Muscle layer of colon (tissue), 2 donors: ENCODE data around the gene CSNK1E.
"Not testable (repeated sequence)": the region's sequence is repeated elsewhere in the genome, so short reads cannot be mapped to it uniquely, and the experiment has no call there.

Source experiments
- H3K27ac ChIP-seq: one replicate; pipeline ENCODE4 v1.7.0; 2013; ENCODE audit warnings: low read depth, mild to moderate bottlenecking, low read length, moderate library complexity
- H3K27me3 ChIP-seq, 2 donors: one replicate each; pipeline ENCODE4 v1.7.0; 2013; ENCODE audit warnings: low read length in 2 of 2, mild to moderate bottlenecking in 2 of 2; ENCODE audit not compliant: insufficient read depth in 2 of 2, control insufficient read depth in 1 of 2
- H3K36me3 ChIP-seq: one replicate; pipeline ENCODE4 v1.7.0; 2013; ENCODE audit warnings: mild to moderate bottlenecking, low read length; ENCODE audit not compliant: insufficient read depth
- H3K4me1 ChIP-seq: one replicate; pipeline ENCODE4 v1.7.0; 2013; ENCODE audit warnings: mild to moderate bottlenecking, low read length; ENCODE audit not compliant: insufficient read depth
- H3K4me3 ChIP-seq, 2 donors: one replicate each; pipeline ENCODE4 v1.7.0; 2013; ENCODE audit warnings: low read length in 2 of 2, low read depth in 1 of 2, mild to moderate bottlenecking in 1 of 2, moderate library complexity in 1 of 2
- H3K9ac ChIP-seq: one replicate; pipeline ENCODE4 v1.7.0; 2013; ENCODE audit warnings: low read length
- H3K9me3 ChIP-seq: one replicate; pipeline ENCODE4 v1.7.0; 2013; ENCODE audit warnings: mild to moderate bottlenecking, low read length
- donor health status: abdominal sarcoma.
- donor health status: Adenocarcinoma of cecum.

CSNK1E gene

DNA sequence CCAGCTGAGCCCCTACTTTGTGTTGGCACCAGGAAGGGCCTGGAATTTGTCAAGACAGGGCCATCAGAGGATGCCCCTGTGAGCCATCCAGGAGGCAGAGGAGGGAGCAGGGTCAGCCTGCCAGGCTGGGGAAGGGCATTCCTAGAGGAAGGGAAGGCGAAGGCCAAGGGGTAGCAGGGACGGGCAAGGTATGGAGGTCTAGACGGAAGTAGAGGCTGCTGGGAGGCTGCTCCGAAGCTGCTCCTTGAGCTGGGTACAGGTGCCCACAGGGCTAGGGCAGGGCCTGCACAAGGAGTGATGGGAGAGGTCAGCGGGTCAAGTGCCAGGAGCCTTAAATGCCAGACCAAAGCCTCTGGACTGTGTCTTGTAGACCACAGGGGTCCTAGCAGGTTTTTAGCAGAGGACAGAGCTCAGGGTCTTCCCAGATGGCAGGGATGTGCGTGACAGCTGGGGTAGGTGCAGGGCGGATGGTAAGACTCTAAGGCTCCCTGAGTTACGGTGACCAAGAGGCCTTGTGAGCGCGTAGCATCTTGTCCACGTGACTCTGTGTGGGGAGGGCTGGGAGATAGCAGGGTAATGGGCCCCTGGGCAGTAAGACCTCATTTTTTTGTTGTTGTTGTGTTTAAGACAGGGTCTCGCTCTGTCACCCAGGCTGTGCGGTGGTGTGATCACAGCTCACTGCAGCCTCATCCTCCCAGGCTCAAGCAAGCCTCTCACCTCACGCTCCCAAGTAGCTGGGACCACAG is 31.7 kb upstream of the CSNK1E start:
- no peak overlapping the region for H3K27ac ChIP-seq

DNA sequence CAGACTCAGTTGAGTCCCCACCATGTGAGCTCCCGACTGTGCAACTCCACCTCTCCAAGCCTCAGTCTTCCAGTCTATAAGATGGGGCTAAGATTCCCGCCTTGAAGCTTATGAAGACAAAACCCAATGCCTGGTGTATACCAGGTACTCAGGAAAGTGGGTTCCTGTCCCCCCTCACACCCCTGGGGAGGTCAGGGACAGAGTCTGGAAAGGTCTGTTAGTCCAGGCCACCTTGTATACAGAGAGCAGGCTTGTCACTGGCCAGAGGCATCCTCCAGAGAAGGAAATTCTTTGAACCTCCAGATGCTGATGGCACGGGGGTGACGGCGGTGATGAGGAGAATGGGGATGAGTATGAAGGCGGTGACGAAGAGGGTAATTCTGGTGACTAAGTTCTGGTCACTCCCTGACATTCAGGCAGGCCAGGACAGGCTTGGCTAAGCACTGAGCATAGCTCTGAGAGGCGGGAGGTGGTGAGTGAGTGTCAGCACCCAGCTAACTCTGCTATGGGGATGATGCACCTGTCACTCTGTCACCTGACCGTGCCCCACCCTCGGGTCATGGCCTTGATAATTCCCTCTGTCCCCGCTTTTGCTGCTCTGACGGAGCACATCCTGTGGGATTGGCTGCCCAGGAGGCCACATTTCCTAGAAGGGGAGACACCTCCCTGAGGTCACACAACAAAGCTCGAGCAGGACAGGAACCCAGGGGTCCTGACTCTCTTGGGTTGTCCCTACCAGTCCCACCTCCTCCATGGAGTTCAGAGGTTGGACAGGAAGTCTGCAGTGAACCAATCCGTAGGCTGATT is 30.9 kb upstream of the CSNK1E start:
- Histone ChIP-seq H3K9ac (no peak overlapping the region), H3K4me3 (no peak overlapping the region), H3K4me1 (no peaks in the 10 kb centered on the region), H3K36me3 (no peaks in the 10 kb centered on the region), H3K27me3 (no peaks in the 10 kb centered on the region), H3K9me3 (no peaks in the 10 kb centered on the region), H3K27ac (no peak overlapping the region)

More for the DNA sequence above, 31.7 kb upstream of the CSNK1E start:
- no peaks in the 10 kb centered on the region for H3K4me1 ChIP-seq
- no peaks in the 10 kb centered on the region for H3K27me3 ChIP-seq
- no peaks in the 10 kb centered on the region for H3K9me3 ChIP-seq
- no peaks in the 10 kb centered on the region for H3K36me3 ChIP-seq
- H3K4me3 ChIP-seq, result no peak overlapping the region
- no peak overlapping the region for H3K9ac ChIP-seq

DNA sequence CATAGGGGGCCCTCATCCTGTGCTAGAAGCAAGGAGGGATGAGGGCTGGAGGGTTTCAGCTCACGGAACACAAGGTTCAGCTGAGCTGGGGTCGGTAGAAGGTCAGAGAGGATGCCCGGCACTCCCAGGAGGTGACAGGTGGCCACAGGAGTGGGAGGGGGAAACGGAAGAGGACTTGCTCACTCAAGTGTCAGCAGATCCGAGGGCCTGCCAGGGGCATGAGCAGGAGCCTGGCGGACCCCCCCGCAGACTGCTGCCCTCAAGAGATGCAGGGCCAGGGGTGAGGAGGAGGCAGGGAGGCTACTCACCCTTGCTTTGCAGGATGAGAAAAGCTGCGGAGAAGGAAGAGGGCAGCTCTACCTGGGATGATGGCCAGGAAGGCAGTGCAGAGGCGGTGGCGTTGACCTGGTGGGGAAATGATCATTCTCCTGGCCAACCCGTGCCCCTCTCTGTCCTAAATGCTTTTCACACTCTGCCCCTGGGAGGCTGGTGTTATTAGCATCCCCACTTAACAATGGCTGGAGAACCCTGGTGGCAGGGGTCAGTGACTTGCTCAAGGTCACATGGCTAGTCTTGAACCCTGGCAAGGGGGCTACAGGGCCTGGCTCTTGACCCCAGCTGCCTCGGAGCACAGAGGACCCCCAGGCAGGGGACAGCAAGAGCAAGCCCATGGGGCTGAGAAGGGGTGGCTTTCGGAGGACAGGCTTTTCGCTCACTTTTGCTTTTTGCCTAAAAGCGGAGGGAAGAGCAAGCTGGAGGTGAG is 30.1 kb upstream of the CSNK1E start:
- H3K9ac ChIP-seq, result no peak overlapping the region
- no peak overlapping the region for H3K4me3 ChIP-seq
- H3K27ac ChIP-seq, result no peak overlapping the region
- no peaks in the 10 kb centered on the region for H3K27me3 ChIP-seq
- no peaks in the 10 kb centered on the region for H3K9me3 ChIP-seq
- H3K36me3 ChIP-seq, result no peaks in the 10 kb centered on the region
- no peaks in the 10 kb centered on the region for H3K4me1 ChIP-seq

DNA sequence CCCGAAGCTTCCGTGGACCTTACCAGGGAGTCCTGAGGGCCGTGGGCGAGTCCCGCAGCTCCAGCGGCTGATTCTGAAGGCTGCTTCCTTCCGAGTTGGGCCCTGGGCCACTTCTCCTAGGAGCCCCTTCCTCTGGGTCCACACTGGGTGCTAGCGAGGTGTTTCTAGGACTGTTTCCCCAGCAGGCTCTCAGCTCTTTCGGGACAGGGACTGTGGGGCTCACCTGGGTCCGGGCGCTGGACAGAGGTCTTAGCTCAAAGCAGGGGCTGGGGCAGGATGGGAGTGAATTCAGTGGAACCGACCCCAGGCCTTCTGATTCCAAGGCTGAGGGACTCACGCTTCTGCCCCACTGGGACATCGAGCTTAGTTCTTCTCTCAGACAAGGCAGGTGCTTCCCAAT is 29.3 kb upstream of the CSNK1E start:
- no peak overlapping the region for H3K9ac ChIP-seq
- H3K4me3 ChIP-seq, result no peak overlapping the region
- H3K27ac ChIP-seq, result no peak overlapping the region
- H3K4me1 ChIP-seq, result no peaks in the 10 kb centered on the region
- no peaks in the 10 kb centered on the region for H3K27me3 ChIP-seq
- no peaks in the 10 kb centered on the region for H3K36me3 ChIP-seq
- no peaks in the 10 kb centered on the region for H3K9me3 ChIP-seq

DNA sequence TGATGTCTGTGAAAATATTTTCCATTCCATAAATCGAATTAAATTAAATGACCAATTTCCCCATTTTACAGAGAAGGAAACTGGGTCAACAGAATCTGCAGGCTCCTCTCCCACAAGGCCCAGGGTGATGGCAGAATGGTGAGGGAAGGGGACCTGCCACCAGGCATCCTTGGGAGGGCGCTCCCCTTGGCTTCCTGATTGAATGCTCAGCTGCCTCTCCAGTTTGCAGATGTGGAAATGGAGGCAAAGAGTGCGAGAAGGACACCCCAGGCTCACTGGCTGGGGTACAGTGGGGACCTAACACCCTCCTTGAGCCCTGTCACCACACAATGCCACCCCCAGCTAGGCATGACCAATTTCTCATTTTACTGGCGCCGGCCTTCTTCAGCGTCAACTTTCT is 28.5 kb upstream of the CSNK1E start:
- no peak overlapping the region for H3K4me3 ChIP-seq
- no peaks in the 10 kb centered on the region for H3K27me3 ChIP-seq
- H3K36me3 ChIP-seq, result no peaks in the 10 kb centered on the region
- H3K4me1 ChIP-seq, result no peaks in the 10 kb centered on the region
- H3K27ac ChIP-seq, result no peak overlapping the region
- no peak overlapping the region for H3K9ac ChIP-seq
- H3K9me3 ChIP-seq, result no peaks in the 10 kb centered on the region

DNA sequence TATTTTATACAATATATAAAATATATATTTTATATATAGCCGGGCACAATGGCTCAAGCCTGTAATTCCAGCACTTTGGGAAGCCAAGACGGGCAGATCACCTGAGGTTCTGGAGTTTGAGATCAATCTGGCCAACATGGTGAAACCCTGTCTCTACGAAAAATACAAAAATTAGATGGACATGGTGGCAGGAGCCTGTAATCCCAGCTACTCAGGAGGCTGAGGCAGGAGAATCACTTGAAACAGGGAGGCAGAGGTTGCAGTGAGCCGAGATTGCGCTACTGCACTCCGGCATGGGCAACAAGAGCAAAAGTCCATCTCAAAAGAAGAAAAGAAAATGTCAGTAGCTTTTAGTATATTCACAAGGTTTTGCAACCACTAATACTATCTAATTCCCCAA is 22.7 kb upstream of the CSNK1E start:
- not testable (repeated sequence) for H3K36me3 ChIP-seq, H3K9ac ChIP-seq, H3K27me3 ChIP-seq, H3K4me3 ChIP-seq, H3K4me1 ChIP-seq, H3K27ac ChIP-seq, H3K9me3 ChIP-seq

DNA sequence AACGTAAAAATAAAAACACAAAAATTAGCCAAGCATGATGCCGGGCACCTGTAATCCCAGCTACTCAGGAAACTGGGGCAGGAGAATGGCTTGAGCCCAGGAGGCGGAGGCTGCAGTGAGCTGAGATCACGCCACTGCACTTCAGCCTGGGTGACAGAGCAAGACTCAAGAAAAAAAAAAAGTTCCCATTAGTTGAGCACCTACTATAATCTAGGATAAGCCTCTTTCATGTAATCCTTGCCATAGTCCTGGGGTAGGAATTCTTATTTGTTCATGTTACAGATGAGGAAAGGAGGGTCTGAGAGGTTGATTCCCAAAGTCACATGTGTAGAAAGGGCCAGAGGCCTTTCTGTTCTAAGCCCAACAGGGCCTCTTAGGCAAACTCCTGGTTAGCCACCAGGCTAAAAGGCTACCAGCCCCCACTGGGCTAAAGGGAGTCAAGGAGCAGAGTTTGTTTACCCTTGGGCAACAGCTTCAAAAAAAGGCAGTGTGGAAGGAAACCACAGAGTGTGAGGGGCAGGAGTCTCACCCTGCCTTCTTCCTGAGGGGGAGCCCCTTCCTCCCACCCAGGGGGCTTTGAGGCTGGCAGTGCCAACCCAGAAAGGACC is 21.6 kb upstream of the CSNK1E start:
- Histone ChIP-seq H3K27ac (no peak overlapping the region), H3K27me3 (peaks cover 0 to 7% of the 10 kb centered on the region in 2 donors), H3K4me3 (no peak overlapping the region), H3K36me3 (no peaks in the 10 kb centered on the region), H3K4me1 (no peaks in the 10 kb centered on the region), H3K9ac (no peak overlapping the region), H3K9me3 (no peaks in the 10 kb centered on the region)

DNA sequence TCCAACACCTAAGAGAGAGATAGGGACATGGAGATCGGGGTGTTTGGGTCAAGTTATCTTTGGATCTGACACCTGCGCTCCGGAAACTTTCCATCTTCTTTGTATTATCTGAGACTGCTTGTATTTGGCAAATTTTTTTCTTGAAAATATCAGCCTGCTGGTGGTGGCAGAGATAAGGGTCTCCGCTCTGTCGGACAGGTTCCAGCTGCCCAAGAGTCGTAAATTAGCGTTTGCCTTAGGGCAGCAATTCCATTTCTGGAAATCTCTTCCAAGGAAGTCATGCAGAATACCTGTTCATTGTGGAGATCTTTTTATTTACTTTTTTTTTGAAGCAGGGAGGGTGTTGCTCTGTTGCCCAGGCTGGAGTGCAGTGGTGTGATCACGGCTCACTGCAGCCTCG is 19.5 kb upstream of the CSNK1E start:
- Histone ChIP-seq H3K27ac (no peak overlapping the region), H3K9ac (no peak overlapping the region), H3K4me1 (no peaks in the 10 kb centered on the region), H3K36me3 (no peaks in the 10 kb centered on the region), H3K4me3 (peak overlapping the region in 1 of 2 donors; percentile 41), H3K27me3 (peaks cover 0 to 7% of the 10 kb centered on the region in 2 donors), H3K9me3 (no peaks in the 10 kb centered on the region)

DNA sequence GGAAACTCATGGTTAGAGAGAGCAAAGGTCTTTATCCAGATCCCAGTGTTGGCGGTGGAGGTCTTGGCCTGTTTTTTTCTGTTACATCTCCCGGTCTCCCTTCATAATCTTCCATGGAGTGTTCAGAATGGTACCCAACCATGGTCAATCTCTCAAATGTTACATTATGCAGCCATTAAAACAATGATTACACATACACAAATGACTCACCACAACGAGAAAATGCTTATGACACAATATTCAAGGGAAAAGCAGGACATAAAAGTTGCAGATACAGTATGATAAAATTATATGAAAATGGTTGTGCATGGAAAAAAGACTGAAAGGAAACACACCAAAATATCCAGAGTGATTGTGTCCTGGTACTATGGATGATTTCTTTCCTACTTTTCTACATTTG is 17.8 kb upstream of the CSNK1E start:
- H3K27ac ChIP-seq, result no peak overlapping the region
- no peak overlapping the region for H3K4me3 ChIP-seq
- H3K9ac ChIP-seq, result no peak overlapping the region
- no peaks in the 10 kb centered on the region for H3K4me1 ChIP-seq
- H3K9me3 ChIP-seq, result no peaks in the 10 kb centered on the region
- no peaks in the 10 kb centered on the region for H3K36me3 ChIP-seq
- peaks cover 0 to 7% of the 10 kb centered on the region in 2 donors for H3K27me3 ChIP-seq

DNA sequence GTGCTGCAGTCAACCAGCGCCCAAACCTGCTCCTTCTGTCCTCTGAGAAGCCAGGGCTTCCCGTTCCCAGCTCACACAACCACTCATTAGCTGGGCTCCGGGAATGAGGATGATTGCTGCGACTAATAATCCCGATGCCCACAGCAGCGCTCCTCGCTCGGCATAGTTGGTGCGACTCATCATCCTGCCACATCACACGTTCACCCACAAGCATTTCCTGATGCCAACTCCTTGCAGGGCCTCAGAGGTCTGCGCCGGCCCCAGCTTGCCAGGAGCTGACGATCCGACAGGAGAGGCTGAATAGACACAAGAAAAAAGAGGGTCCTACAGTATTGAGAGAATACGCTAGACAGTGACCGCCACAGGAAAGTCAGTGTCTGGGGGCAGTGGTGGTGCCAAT is 10.6 kb upstream of the CSNK1E start:
- H3K27ac ChIP-seq, result no peak overlapping the region
- H3K27me3 ChIP-seq, result no peaks in the 10 kb centered on the region
- H3K4me3 ChIP-seq, result no peak overlapping the region
- no peak overlapping the region for H3K9ac ChIP-seq
- H3K36me3 ChIP-seq, result no peaks in the 10 kb centered on the region
- no peaks in the 10 kb centered on the region for H3K9me3 ChIP-seq
- H3K4me1 ChIP-seq, result no peaks in the 10 kb centered on the region

DNA sequence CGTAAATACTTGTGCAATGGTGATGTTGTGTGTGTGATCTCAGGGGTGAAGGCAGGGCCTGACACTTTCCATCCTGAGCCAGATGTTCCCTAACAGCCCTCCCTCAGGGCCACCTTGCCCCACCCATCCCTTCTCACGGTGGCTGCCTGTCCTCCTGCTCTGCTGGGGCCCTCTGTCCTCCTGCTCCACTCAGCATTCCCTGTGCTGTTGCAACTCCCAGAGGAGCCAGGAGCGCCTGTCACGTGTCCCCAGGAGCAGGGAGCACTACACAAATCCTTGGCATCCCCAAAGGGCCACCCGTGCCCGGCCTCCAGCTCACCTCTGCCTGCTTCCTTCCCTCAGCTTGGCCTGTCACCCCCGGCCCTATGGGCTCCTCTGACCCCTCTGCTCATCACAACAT is 10.2 kb upstream of the CSNK1E start:
- no peaks in the 10 kb centered on the region for H3K36me3 ChIP-seq
- H3K9me3 ChIP-seq, result no peaks in the 10 kb centered on the region
- H3K9ac ChIP-seq, result no peak overlapping the region
- H3K4me3 ChIP-seq, result no peak overlapping the region
- H3K27ac ChIP-seq, result no peak overlapping the region
- no peaks in the 10 kb centered on the region for H3K27me3 ChIP-seq
- H3K4me1 ChIP-seq, result no peaks in the 10 kb centered on the region
